Neural cell (in vitro differentiated cells): ENCODE results near the gene RBFOX2.

Source experiments
- EP300 ChIP-seq: fragments of 450-650 bp; conservative IDR thresholded peaks from 2 replicates; pipeline ENCODE4 v1.6.1; 2014; ENCODE audit warnings: antibody characterized with exemption, mild to moderate bottlenecking, moderate library complexity; ENCODE audit not compliant: poor library complexity, severe bottlenecking
- EZH2 ChIP-seq: fragments of 200-600, 300-800 bp; shearing (Covaris generic), sonication (generic); IDR thresholded peaks from 2 replicates; pipeline ENCODE4 v1.6.1; 2014; ENCODE audit warnings: antibody characterized with exemption, low read length, borderline replicate concordance, mild to moderate bottlenecking; ENCODE audit not compliant: insufficient read depth, poor library complexity, severe bottlenecking
- POLR2AphosphoS5 ChIP-seq: IDR thresholded peaks from 2 replicates; pipeline ENCODE4 v1.6.1; 2012
- RAD21 ChIP-seq: fragments of 450-650 bp; conservative IDR thresholded peaks from 2 replicates; pipeline ENCODE4 v1.6.1; 2014; ENCODE audit warnings: antibody characterized with exemption, mild to moderate bottlenecking, moderate library complexity
- SMC3 ChIP-seq: fragments of 450-650 bp; conservative IDR thresholded peaks from 2 replicates; pipeline ENCODE4 v1.6.1; 2014; ENCODE audit warnings: antibody characterized with exemption, mild to moderate bottlenecking, moderate library complexity; ENCODE audit not compliant: poor library complexity
- TAF1 ChIP-seq: IDR thresholded peaks from 2 replicates; pipeline ENCODE4 v1.6.1; 2012; ENCODE audit warnings: low read depth
- TF ChIP-seq, protein P1 (sequence below): fragments of 450-650 bp; IDR thresholded peaks from 2 replicates; pipeline ENCODE4 v1.5.1; 2014; ENCODE audit warnings: antibody characterized with exemption, mild to moderate bottlenecking, moderate library complexity; ENCODE audit not compliant: poor library complexity, severe bottlenecking
- TF ChIP-seq, protein P2 (sequence below): IDR thresholded peaks from 2 replicates; pipeline ENCODE4 v1.6.1; 2012; ENCODE audit warnings: borderline replicate concordance

DNA sequence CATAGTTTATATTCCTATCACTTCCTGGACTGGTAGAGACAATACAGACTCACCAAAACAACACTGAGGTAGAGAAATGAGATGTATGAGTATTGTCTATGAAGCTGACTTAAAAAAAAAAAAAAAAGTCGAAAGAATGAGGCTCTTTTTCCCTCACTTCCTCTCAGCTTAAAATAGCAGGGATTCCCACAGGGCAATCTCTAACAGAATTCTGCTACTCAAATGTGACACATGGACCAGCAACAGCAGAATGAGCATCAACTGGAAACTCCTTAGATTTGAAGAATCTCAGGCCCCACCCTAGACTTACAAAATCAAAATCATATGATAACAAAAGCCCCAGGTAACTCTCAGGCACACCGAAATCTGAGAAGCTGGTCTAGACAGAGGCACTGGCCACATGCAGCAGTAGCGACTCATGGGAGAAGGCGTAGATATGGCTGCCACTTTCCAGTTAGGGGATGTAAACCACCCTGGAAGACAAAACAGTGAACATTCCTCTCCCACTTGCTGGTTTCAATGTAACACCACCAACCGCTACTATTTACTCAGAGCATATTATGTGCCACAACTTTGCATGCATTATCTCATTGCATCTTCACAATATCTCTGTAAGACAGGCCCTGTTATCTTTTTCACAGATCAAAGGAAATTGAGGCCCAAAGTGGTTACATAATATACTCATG, 128.0 kb downstream of the RBFOX2 start:
- TF ChIP-seq EP300 (no peak), RAD21 (no peak), POLR2AphosphoS5 (no peak), EZH2 (no peak), SMC3 (no peak), TAF1 (no peak)
- TF ChIP-seq, protein P1, sequence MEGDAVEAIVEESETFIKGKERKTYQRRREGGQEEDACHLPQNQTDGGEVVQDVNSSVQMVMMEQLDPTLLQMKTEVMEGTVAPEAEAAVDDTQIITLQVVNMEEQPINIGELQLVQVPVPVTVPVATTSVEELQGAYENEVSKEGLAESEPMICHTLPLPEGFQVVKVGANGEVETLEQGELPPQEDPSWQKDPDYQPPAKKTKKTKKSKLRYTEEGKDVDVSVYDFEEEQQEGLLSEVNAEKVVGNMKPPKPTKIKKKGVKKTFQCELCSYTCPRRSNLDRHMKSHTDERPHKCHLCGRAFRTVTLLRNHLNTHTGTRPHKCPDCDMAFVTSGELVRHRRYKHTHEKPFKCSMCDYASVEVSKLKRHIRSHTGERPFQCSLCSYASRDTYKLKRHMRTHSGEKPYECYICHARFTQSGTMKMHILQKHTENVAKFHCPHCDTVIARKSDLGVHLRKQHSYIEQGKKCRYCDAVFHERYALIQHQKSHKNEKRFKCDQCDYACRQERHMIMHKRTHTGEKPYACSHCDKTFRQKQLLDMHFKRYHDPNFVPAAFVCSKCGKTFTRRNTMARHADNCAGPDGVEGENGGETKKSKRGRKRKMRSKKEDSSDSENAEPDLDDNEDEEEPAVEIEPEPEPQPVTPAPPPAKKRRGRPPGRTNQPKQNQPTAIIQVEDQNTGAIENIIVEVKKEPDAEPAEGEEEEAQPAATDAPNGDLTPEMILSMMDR, result no peak
- TF ChIP-seq, protein P2, sequence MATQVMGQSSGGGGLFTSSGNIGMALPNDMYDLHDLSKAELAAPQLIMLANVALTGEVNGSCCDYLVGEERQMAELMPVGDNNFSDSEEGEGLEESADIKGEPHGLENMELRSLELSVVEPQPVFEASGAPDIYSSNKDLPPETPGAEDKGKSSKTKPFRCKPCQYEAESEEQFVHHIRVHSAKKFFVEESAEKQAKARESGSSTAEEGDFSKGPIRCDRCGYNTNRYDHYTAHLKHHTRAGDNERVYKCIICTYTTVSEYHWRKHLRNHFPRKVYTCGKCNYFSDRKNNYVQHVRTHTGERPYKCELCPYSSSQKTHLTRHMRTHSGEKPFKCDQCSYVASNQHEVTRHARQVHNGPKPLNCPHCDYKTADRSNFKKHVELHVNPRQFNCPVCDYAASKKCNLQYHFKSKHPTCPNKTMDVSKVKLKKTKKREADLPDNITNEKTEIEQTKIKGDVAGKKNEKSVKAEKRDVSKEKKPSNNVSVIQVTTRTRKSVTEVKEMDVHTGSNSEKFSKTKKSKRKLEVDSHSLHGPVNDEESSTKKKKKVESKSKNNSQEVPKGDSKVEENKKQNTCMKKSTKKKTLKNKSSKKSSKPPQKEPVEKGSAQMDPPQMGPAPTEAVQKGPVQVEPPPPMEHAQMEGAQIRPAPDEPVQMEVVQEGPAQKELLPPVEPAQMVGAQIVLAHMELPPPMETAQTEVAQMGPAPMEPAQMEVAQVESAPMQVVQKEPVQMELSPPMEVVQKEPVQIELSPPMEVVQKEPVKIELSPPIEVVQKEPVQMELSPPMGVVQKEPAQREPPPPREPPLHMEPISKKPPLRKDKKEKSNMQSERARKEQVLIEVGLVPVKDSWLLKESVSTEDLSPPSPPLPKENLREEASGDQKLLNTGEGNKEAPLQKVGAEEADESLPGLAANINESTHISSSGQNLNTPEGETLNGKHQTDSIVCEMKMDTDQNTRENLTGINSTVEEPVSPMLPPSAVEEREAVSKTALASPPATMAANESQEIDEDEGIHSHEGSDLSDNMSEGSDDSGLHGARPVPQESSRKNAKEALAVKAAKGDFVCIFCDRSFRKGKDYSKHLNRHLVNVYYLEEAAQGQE, result no peak
